Panc1 (cell line): Measurements from ENCODE around the gene PTPRS. TPM values are rescaled to one million over a fixed set of nuclear protein-coding genes. Genes with fewer than 3 reads are reported as not detected.

Source experiments
- ATAC-seq: fragments of 200-7000 bp; cut with Tn5 transposase; 2 replicates; pipeline ENCODE4 v1.9.1; 2020; ENCODE audit warnings: mild to moderate bottlenecking, moderate library complexity
- BruUV-seq: library from RNA; stranded (reverse); fragments of 400-500 nt; replicated peaks from 2 replicates; lab custom pipeline; 2021; lab: Mats Ljungman, UMichigan
- CTCF ChIA-PET: fragments of 300-600 bp; sonication (Branson Sonifier 250); formaldehyde crosslinking; loops from one replicate; lab custom pipeline; 2022; ENCODE audit warnings: antibody characterized with exemption; lab: Charles Lee
- POLR2A ChIA-PET: fragments of 300-600 bp; sonication (Branson Sonifier 250); formaldehyde crosslinking; loops from one replicate; lab custom pipeline; 2022; ENCODE audit warnings: antibody characterized with exemption; lab: Charles Lee
- DNase-seq: peaks from one replicate; pipeline ENCODE4 v3.0.0-alpha.2; 2010; ENCODE audit warnings: low read depth, low spot score
- H3K27ac ChIP-seq: 2 replicates; pipeline ENCODE4 v1.5.1; 2011; ENCODE audit warnings: mild to moderate bottlenecking, low read length, inconsistent platforms
- H3K27me3 ChIP-seq: fragments of 200-500 bp; sonication (Bioruptor generic); 2 replicates; pipeline ENCODE4 v1.6.0; 2014; ENCODE audit warnings: low read length, inconsistent platforms; ENCODE audit not compliant: control insufficient read depth, insufficient read depth
- H3K36me3 ChIP-seq: fragments of 200-500 bp; sonication (Bioruptor generic); 2 replicates; pipeline ENCODE4 v1.5.1; 2014; ENCODE audit warnings: inconsistent platforms, mild to moderate bottlenecking, low read length, moderate library complexity; ENCODE audit not compliant: control insufficient read depth, insufficient read depth
- H3K4me1 ChIP-seq: 2 replicates; pipeline ENCODE4 v1.5.1; 2011; ENCODE audit warnings: inconsistent platforms, mild to moderate bottlenecking, low read length, moderate library complexity; ENCODE audit not compliant: control insufficient read depth, insufficient read depth
- H3K4me3 ChIP-seq, 2 experiments: 2 replicates each; pipeline ENCODE4 v1.5.1; 2011 to 2012; ENCODE audit warnings: low read depth in 2 of 2, low read length in 2 of 2, mild to moderate bottlenecking in 2 of 2, inconsistent platforms in 1 of 2, moderate library complexity in 1 of 2
- H3K9me3 ChIP-seq: fragments of 200-500 bp; sonication (Bioruptor generic); 2 replicates; pipeline ENCODE4 v1.5.1; 2014; ENCODE audit warnings: low read depth, mild to moderate bottlenecking, inconsistent platforms, low read length, moderate library complexity; ENCODE audit not compliant: control insufficient read depth, insufficient read depth
- POLR2AphosphoS5 ChIP-seq: IDR thresholded peaks from 2 replicates; pipeline ENCODE4 v1.6.1; 2012; ENCODE audit warnings: mild to moderate bottlenecking, low read depth, low read length, moderate library complexity
- SIN3A ChIP-seq: IDR thresholded peaks from 2 replicates; pipeline ENCODE4 v1.6.1; 2012; ENCODE audit warnings: low read depth, mild to moderate bottlenecking, low read length, moderate library complexity, borderline replicate concordance; ENCODE audit not compliant: insufficient read depth
- TCF7L2 ChIP-seq: IDR thresholded peaks from 2 replicates; pipeline ENCODE4 v1.6.1; 2011; ENCODE audit warnings: mild to moderate bottlenecking, low read depth, low read length, inconsistent platforms
- in situ Hi-C: cut with HindIII; loops from 2 replicates; pipeline ENCODE4 v1.10.0; 2016; ENCODE audit warnings: low sequenced_read_pairs, low pct_unique_long_range_greater_than_20kb
- intact Hi-C: fragments of 100-400 bp; cut with micrococcal nuclease; formaldehyde crosslinking; loops from one replicate; pipeline ENCODE4 v1.10.0; 2022; ENCODE audit not compliant: unreplicated experiment
- total RNA-seq: library from RNA; stranded (reverse); gene quantifications from one replicate; pipeline ENCODE4 v1.2.1, GENCODE V29; 2021; ENCODE audit not compliant: unreplicated experiment
- TF ChIP-seq, protein P1 (sequence below): fragments of 450-650 bp; IDR thresholded peaks from 2 replicates; pipeline ENCODE4 v1.5.1; 2017; ENCODE audit warnings: mild to moderate bottlenecking
- TF ChIP-seq, protein P2 (sequence below), 2 experiments: IDR thresholded peaks; 2 replicates each; pipeline ENCODE4 v1.6.1; 2011 to 2012; ENCODE audit warnings: low read depth in 2 of 2, control low read depth in 1 of 2, low read length in 1 of 2, mild to moderate bottlenecking in 1 of 2, moderate library complexity in 1 of 2; ENCODE audit not compliant: insufficient read depth in 1 of 2

The PTPRS gene
- total RNA-seq, 1 experiment from 2014 or later, result 85.4 TPM

DNA sequence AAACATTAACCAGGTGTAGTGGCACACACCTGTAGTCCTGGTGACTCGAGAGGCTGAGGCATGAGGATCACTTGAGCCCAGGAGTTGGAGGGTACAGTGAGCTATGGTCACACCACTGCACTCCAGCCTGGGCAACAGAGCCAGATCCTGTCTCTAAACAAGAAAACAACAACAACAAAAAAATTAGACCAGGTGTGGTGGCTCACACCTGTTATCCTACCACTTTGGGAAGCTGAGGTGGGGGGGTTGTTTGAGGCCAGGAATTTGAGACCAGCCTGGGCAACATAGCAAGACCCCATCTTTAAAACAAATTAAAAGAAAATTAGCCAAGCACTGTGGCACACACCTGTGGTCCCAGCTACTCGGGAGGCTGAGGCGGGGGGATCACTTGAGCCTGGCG, 20.8 kb upstream of the PTPRS start:
- intact Hi-C loops, result no loop called here
- H3K27me3 ChIP-seq, result no peaks in the 10 kb centered on the region
- H3K4me3 ChIP-seq, result no peak overlapping the region
- H3K36me3 ChIP-seq, result no peaks in the 10 kb centered on the region
- DNase-seq, result no peak
- no peaks in the 10 kb centered on the region for H3K9me3 ChIP-seq
- no TSS peak for BruUV-seq
- TF ChIP-seq POLR2AphosphoS5 (no peak), TCF7L2 (no peak), SIN3A (no peak)
- TF ChIP-seq, protein P1, sequence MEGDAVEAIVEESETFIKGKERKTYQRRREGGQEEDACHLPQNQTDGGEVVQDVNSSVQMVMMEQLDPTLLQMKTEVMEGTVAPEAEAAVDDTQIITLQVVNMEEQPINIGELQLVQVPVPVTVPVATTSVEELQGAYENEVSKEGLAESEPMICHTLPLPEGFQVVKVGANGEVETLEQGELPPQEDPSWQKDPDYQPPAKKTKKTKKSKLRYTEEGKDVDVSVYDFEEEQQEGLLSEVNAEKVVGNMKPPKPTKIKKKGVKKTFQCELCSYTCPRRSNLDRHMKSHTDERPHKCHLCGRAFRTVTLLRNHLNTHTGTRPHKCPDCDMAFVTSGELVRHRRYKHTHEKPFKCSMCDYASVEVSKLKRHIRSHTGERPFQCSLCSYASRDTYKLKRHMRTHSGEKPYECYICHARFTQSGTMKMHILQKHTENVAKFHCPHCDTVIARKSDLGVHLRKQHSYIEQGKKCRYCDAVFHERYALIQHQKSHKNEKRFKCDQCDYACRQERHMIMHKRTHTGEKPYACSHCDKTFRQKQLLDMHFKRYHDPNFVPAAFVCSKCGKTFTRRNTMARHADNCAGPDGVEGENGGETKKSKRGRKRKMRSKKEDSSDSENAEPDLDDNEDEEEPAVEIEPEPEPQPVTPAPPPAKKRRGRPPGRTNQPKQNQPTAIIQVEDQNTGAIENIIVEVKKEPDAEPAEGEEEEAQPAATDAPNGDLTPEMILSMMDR, result no peak
- TF ChIP-seq, protein P2, sequence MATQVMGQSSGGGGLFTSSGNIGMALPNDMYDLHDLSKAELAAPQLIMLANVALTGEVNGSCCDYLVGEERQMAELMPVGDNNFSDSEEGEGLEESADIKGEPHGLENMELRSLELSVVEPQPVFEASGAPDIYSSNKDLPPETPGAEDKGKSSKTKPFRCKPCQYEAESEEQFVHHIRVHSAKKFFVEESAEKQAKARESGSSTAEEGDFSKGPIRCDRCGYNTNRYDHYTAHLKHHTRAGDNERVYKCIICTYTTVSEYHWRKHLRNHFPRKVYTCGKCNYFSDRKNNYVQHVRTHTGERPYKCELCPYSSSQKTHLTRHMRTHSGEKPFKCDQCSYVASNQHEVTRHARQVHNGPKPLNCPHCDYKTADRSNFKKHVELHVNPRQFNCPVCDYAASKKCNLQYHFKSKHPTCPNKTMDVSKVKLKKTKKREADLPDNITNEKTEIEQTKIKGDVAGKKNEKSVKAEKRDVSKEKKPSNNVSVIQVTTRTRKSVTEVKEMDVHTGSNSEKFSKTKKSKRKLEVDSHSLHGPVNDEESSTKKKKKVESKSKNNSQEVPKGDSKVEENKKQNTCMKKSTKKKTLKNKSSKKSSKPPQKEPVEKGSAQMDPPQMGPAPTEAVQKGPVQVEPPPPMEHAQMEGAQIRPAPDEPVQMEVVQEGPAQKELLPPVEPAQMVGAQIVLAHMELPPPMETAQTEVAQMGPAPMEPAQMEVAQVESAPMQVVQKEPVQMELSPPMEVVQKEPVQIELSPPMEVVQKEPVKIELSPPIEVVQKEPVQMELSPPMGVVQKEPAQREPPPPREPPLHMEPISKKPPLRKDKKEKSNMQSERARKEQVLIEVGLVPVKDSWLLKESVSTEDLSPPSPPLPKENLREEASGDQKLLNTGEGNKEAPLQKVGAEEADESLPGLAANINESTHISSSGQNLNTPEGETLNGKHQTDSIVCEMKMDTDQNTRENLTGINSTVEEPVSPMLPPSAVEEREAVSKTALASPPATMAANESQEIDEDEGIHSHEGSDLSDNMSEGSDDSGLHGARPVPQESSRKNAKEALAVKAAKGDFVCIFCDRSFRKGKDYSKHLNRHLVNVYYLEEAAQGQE (IDR thresholded peaks at IDR 0.05; ENCODE audit: insufficient read depth in 1 of 2, low read depth in 2 of 2, low read length in 1 of 2), result no peak
- ATAC-seq, result no peak
- H3K27ac ChIP-seq, result no peak overlapping the region
- in situ Hi-C loops, result no loop called here
- CTCF ChIA-PET, result no interaction called here
- H3K4me1 ChIP-seq, result no peaks in the 10 kb centered on the region
- POLR2A ChIA-PET, result interaction anchor here (0.6 kb wide), 2 partner anchors 539 to 1122 kb away, joined by 3 read pairs; no protein-coding TSS in a partner anchor

DNA sequence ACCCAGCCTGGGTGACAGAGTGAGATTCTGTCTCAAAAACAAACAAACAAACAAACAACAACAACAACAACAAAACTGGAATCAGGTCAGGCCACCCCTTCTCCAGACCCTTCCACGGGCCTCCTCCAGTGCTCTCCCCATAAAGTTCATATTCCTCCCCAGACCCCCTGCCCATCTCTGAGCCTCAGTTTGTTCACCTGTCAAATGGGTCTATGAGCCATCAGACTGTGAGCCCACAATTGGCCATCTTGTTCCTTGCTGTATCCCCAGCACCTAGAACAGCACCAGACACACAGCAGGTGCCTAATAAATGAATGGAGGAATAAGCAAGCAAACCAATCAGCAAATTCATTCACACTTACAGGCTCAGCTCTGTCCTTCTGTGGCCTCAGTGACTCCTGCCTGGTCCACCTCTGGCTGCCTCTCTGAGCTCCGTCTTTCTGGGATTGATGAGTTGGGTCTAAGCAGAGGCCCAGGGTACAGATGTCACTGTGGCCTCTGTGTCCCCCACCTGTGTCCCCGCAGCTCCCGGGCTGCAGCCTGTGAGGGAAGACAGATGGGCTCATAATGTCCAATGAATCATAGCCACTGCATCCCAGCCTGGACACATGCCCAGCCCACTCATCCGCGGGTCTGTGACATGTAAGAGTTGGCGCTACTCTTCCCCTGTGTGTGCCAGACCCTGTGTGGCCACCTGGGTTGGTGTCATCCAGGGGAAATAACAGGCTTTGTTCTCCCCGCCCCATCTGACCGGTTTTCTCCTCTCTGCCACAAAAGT, 19.6 kb upstream of the PTPRS start:
- Histone ChIP-seq H3K4me3 (no peak overlapping the region), H3K4me1 (no peaks in the 10 kb centered on the region), H3K36me3 (no peaks in the 10 kb centered on the region), H3K27me3 (no peaks in the 10 kb centered on the region), H3K27ac (no peak overlapping the region), H3K9me3 (no peaks in the 10 kb centered on the region)
- ChIA-PET CTCF (no interaction called here), POLR2A (no interaction called here)
- TF ChIP-seq, protein P1, result no peak
- TF ChIP-seq TCF7L2 (no peak), SIN3A (no peak), POLR2AphosphoS5 (no peak)
- TF ChIP-seq, protein P2 (IDR thresholded peaks at IDR 0.05; ENCODE audit: insufficient read depth in 1 of 2, low read depth in 2 of 2, low read length in 1 of 2), result no peak
- no TSS peak for BruUV-seq
- intact Hi-C loops, result no loop called here
- in situ Hi-C loops, result no loop called here
- no peak; the same call in 1 of the 2 replicates for ATAC-seq
- no peak for DNase-seq
